GM12801 (cell line): ENCODE measurements around the gene ADAMTS3.

Experiments
- CTCF ChIP-seq: IDR thresholded peaks from one replicate; pipeline ENCODE4 v1.5.1; 2011; ENCODE audit warnings: control low read depth; ENCODE audit not compliant: insufficient read length; ENCODE audit errors: extremely low read depth

Gene ADAMTS3

DNA sequence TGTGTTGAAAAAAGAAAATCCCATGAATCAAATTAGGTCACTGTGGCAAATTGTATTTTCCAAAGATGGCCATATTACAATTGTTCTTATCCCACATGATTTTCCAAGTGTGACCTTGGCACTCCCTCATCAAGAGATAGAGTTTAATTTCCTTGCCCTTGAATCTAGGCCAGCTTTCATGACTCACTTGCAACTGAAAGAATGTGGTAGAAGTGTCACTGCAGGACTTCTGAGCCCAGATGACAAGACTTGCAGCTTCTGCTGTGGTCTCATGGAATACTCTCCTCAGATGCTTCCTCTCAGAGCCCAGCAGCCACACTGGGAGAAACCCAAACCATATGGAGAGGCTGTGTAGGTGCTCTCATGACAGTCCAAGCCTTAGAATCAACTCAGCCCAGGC lies 139.0 kb downstream of the ADAMTS3 start:
- no peak for TF ChIP-seq CTCF

GRCh38 chr4:72429397-72429889 lies 139.6 kb downstream of the ADAMTS3 start:
- TF ChIP-seq CTCF = no peak

GRCh38 chr4:72427057-72427456 lies 142.0 kb downstream of the ADAMTS3 start:
- no peak for TF ChIP-seq CTCF

GRCh38 chr4:72424006-72424405 lies 145.0 kb downstream of the ADAMTS3 start:
- TF ChIP-seq CTCF = no peak

- no peak for TF ChIP-seq CTCF
Observed at GRCh38 chr4:72422416-72422815, 146.6 kb downstream of the ADAMTS3 start.

- no peak for TF ChIP-seq CTCF
Observed at GRCh38 chr4:72418458-72418857, 150.6 kb downstream of the ADAMTS3 start.

GRCh38 chr4:72410158-72410557 lies 158.9 kb downstream of the ADAMTS3 start:
- TF ChIP-seq CTCF = no peak

GRCh38 chr4:72408568-72408967 lies 160.5 kb downstream of the ADAMTS3 start:
- TF ChIP-seq CTCF = no peak
